HG02938 (cell line): Measurements from ENCODE around the gene NR1I2.

Source experiments
- ATAC-seq: cut with Tn5 transposase; IDR thresholded peaks from one replicate; pipeline ENCODE4 v1.9.1; 2021; ENCODE audit warnings: mild to moderate bottlenecking, moderate library complexity; ENCODE audit not compliant: unreplicated experiment

Gene NR1I2

DNA sequence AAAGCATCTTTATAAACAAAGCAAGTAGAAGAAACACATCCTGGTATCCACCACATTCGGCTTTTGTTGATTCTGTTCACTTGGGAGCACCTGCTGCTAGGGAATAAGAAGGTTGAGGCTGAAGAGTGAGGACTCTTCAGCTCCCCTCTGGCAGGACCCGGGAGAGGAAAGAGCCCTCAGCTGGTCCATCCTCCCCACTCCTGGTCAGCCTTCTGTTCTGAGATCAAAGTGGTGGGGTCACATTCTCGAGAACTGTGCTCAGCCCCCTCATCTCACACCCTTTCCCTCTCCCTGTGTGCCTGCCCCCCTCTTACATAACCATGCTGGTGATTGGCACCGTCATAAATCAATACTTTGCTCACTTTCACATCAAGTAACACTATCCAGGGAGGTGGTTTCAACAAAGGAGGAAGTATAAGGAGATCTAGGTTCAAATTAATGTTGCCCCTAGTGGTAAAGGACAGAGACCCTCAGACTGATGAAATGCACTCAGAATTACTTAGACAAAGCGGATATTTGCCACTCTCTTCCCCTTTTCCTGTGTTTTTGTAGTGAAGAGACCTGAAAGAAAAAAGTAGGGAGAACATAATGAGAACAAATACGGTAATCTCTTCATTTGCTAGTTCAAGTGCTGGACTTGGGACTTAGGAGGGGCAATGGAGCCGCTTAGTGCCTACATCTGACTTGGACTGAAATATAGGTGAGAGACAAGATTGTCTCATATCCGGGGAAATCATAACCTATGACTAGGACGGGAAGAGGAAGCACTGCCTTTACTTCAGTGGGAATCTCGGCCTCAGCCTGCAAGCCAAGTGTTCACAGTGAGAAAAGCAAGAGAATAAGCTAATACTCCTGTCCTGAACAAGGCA lies at the start of gene NR1I2:
Gene NR1I2 (plus strand): TSS at position 772 of the 869 bp plus-strand sequence.
- ATAC-seq: no peak

GRCh38 chr3:119733812-119734211 lies 48.1 kb upstream of the NR1I2 start:
- ATAC-seq: no peak

DNA sequence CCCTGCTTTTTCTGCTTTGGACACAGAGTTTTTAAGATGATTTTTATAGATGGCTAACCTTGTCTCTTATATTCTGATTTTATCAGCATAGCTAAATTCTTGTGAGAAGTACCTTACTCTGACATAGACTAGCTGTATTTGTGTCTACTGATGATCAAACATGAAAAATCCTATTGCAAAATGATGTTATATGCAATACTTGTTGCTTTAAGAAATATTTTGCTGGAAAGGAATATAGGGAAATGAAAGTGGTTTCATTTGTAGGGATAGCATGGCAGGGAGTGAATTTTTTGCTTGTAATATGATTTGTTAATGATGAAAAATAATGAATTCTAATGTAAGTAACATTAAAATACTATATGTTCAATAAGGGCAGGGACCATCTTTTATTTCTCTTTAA lies 43.2 kb upstream of the NR1I2 start:
- no peak for ATAC-seq

- no peak for ATAC-seq
Measured at GRCh38 chr3:119741657-119742590, 40.0 kb upstream of the NR1I2 start.

DNA sequence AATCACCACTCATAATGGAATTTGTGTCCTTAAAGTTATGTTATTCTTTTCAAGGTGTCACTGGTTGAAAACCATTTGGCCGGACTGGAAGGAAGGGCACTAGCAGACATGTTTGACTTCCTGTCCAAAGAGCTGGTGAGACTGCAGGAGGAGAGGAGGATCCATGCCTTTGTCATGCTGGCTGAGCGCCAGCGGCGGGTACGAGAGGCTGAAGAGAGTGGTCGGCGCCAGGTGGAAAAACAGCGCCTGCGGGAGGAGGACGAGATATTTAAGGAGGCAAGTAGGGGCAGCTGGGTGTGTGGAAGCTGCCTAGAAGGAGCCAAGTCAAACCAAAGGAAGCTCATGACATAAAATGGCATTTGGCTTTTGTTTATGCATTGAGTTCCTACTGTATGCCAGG lies 38.0 kb upstream of the NR1I2 start:
- ATAC-seq: no peak

DNA sequence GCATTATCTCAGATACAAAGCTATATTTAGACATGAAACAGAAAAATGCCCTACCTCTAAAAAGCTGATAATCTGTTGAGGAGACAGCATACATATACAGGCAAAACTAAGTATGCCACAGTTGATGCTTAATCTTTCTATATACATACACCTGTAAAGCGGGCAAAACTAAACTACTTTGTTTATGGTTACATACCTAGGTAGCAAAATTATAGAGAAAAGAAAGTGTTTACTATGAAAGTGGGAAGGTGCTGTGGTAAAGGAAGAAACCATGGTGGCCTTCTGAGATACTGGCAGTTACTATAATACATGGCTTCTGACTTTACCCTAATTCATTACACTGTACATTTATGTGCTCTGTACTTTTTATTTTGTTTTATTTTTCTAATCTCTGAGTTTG lies 36.0 kb upstream of the NR1I2 start:
- ATAC-seq: no peak

- no peak for ATAC-seq
Measured at GRCh38 chr3:119746423-119746822, 35.5 kb upstream of the NR1I2 start.

GRCh38 chr3:119747357-119747756 lies 34.5 kb upstream of the NR1I2 start:
- no peak for ATAC-seq

GRCh38 chr3:119748991-119749390 lies 32.9 kb upstream of the NR1I2 start:
- ATAC-seq: no peak

- ATAC-seq: no peak
Measured at GRCh38 chr3:119751423-119751822, 30.5 kb upstream of the NR1I2 start.

DNA sequence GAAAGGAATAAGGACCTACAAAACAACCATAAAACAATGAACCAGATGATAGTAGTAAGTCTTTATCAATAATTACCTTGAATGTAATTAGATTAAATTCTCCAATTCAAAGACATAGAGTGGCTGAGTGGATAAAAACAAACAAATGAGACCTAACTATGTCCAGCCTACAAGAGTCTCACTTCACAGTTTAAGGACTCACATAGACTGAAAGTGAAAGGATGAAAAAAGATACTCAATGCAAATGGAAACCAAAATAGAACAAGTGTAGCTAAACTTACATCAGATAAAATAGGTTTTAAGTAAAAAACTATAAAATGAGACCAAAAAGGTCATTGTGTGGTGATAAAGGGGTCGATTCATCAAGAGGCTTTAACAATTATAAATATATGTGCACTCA lies 21.9 kb upstream of the NR1I2 start:
- ATAC-seq: peak; percentile 90

GRCh38 chr3:119762876-119763275 lies 19.0 kb upstream of the NR1I2 start:
- ATAC-seq: no peak

DNA sequence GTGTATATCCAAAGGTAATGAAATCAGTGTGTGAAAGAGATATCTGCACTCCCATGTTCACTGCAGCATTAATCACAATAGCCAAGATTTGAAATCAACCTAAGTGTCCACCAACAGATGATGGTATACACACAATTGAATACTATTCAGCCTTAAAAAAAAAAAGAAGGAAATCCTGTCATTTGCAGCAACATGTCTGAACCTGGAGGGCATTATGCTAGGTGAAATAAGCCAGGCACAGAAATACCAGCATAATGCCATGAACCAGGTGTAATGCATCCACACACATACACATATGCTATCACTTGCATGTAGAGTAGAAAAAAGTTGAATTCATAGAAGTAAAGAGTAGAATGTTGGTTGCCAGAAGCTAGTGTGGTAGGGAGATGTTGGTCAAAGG lies 18.4 kb upstream of the NR1I2 start:
- ATAC-seq: no peak

DNA sequence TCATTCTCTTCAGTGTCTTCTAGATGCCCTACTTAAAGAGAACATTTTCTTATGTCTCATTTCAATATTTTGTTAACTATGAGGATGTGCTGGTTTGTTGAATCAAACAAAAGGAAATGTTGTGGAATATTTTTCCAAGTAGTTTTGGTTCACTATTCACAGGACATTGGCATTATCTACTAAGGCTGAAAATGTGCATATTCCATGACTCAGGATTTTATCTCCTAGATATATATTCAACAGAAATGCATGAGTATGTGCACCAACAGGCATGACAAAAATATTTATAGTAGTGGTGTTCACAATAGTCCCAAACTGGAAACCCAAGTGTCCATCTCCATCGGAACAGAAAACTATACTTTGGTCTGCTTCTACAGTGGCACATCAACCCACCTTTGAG lies 16.7 kb upstream of the NR1I2 start:
- no peak for ATAC-seq

GRCh38 chr3:119767936-119768601 lies 13.8 kb upstream of the NR1I2 start:
- no peak for ATAC-seq

GRCh38 chr3:119768668-119769393 lies 13.1 kb upstream of the NR1I2 start:
- no peak for ATAC-seq

GRCh38 chr3:119769394-119770149 lies 12.3 kb upstream of the NR1I2 start:
- ATAC-seq: no peak

GRCh38 chr3:119774444-119774843 lies 7.5 kb upstream of the NR1I2 start:
- no peak for ATAC-seq

DNA sequence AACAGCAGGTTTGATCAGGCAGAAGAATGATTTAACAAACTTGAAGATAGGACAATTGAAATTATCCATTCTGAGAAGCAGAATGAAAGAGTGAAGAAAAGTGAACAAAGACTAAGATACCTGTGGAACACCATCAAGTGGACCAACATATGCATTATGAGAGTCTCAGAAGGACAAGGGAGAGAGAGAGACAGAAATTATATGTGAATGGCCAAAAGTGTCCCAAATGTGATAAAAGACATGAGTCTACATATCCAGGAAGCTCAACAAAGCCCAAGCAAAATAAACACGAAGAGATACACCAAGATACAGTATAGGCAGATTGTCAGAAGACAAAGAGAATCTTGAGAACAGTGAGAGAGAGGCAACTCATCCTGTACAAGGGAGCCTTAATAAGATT lies 5.6 kb upstream of the NR1I2 start:
- ATAC-seq: no peak

DNA sequence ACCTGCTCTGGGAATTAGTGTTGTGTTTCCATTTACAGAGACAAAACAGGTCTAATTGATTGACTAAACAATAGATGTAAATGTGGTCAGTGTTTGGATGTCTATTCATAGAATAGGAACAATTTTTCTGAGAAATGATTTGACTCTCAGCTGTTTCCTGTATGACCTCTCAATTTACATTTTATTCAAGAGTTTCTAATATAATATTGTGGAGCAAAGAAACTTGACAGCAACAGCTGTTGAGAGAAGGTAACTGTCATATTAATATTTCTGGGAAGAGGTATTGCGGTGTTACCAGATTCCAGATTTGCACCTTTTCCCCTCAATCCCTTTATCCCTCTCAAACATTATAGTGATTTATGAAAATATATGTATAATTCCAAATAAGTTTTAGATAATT lies 3.7 kb upstream of the NR1I2 start:
- ATAC-seq: no peak
